Fibroblast of skin of left biceps (primary cell): Measurements from ENCODE around the gene LTK.
"Not testable (repeated sequence)": the region's sequence is repeated elsewhere in the genome, so short reads cannot be mapped to it uniquely, and the experiment has no call there.

Experiments used
- DNase-seq, 2 experiments: peaks; one replicate each; pipeline ENCODE4 v3.0.0-alpha.2; 2013; ENCODE audit warnings: low read depth in 2 of 2

Gene LTK

GRCh38 chr15:41474941-41475340, 38.7 kb downstream of the LTK start:
- DNase-seq: no peak

- DNase-seq: no peak
These were observed 39.2 kb downstream of the LTK start for GRCh38 chr15:41474436-41474835.

- no peak for DNase-seq
These were observed 40.2 kb downstream of the LTK start for GRCh38 chr15:41473418-41473817.

- DNase-seq: not testable (repeated sequence)
These were observed 44.0 kb downstream of the LTK start for GRCh38 chr15:41469644-41470043.

GRCh38 chr15:41466711-41467110, 46.9 kb downstream of the LTK start:
- DNase-seq: no peak

GRCh38 chr15:41465822-41466421, 47.7 kb downstream of the LTK start:
- DNase-seq: peak; percentile 11 to 17

GRCh38 chr15:41464889-41465580, 48.6 kb downstream of the LTK start:
- no peak for DNase-seq

GRCh38 chr15:41462084-41462795, 51.4 kb downstream of the LTK start:
- DNase-seq: no peak
